Measurements from ENCODE around the gene PKNOX2. TPM values are rescaled to one million over a fixed set of nuclear protein-coding genes. Genes with fewer than 3 reads are reported as not detected.

Gene PKNOX2
- total and polyA plus RNA-seq, 2 of the 8 experiments (the other 6 are each of a cell fraction or from before 2014, with no cell fraction given): 2.0 TPM

GRCh38 chr11:125448136-125448535, 283.6 kb downstream of the PKNOX2 start:
- Histone ChIP-seq H2BK5ac (ENCODE audit: low read depth, low read length) (no peak overlapping the region), H3K79me2 (ENCODE audit: control insufficient read depth in 1 of 2, insufficient read depth in 2 of 2, low read length in 2 of 2) (no peaks in the 10 kb centered on the region), H2AFZ (ENCODE audit: low read length) (no peak overlapping the region), H3K9me3 (ENCODE audit: insufficient read depth in 2 of 2, low read depth in 1 of 2, low read length in 1 of 2) (no peaks in the 10 kb centered on the region), H3K9ac (replicated peaks in 1 of 4; ENCODE audit: extremely low read depth in 1 of 4, low read depth in 3 of 4, low read length in 3 of 4) (no peak overlapping the region), H3K4me3 (ENCODE audit: extremely low read depth in 1 of 4, insufficient read depth in 2 of 4, low read depth in 3 of 4, low read length in 4 of 4) (no peak overlapping the region), H3K36me3 (ENCODE audit: control insufficient read depth in 2 of 4, insufficient read depth in 4 of 4, low read length in 3 of 4) (peaks cover 0 to 21% (median 0%) of the 10 kb centered on the region in 4 experiments; a peak in 4 of 8 replicates), H2BK15ac (ENCODE audit: low read length) (no peak overlapping the region), H4K8ac (ENCODE audit: extremely low read depth, insufficient read depth, low read length) (no peak overlapping the region), H3K27ac (ENCODE audit: low read depth, low read length) (no peak overlapping the region), H3K4me1 (replicated peaks in 1 of 4; ENCODE audit: control insufficient read depth in 3 of 4, insufficient read depth in 4 of 4, low read length in 3 of 4) (peaks cover 17 to 31% (median 23%) of the 10 kb centered on the region in 4 experiments), H2BK120ac (replicated peaks; ENCODE audit: low read depth, low read length) (no peak overlapping the region), H2BK20ac (ENCODE audit: low read length) (no peak overlapping the region), H2BK12ac (ENCODE audit: low read depth, low read length) (no peak overlapping the region), H3K4me2 (ENCODE audit: insufficient read depth in 1 of 2, low read depth in 2 of 2, low read length in 2 of 2) (no peak overlapping the region), H3K18ac (ENCODE audit: extremely low read depth, low read length) (no peak overlapping the region), H3K4ac (replicated peaks; ENCODE audit: insufficient read length, low read depth, low read length) (no peak overlapping the region), H4K91ac (replicated peaks; ENCODE audit: insufficient read length, low read length) (no peak overlapping the region), H2AK5ac (ENCODE audit: low read depth, low read length) (no peak overlapping the region), H3K27me3 (replicated peaks in 1 of 4; ENCODE audit: control insufficient read depth in 3 of 4, extremely low read depth in 1 of 4, insufficient read depth in 3 of 4, low read length in 3 of 4) (no peaks in the 10 kb centered on the region), H3K23me2 (ENCODE audit: low read depth, low read length) (no peaks in the 10 kb centered on the region), H3K56ac (replicated peaks; ENCODE audit: insufficient read length, low read depth, low read length) (no peak overlapping the region), H3K14ac (ENCODE audit: insufficient read length) (no peak overlapping the region), H3K79me1 (ENCODE audit: low read depth, low read length) (no peaks in the 10 kb centered on the region), H4K20me1 (replicated peaks in 1 of 2; ENCODE audit: control insufficient read depth in 1 of 2, insufficient read depth in 2 of 2, low read length in 2 of 2) (no peaks in the 10 kb centered on the region), H4K5ac (ENCODE audit: insufficient read length, low read depth, low read length) (no peak overlapping the region), H3K23ac (ENCODE audit: insufficient read length) (no peak overlapping the region)
- 79% methylated on average over 3 of the region's 3 CpGs; no CpG with 5 or more reads in 1 of the 2 experiments for WGBS, 2 experiments (ENCODE audit: extremely low coverage in 1 of 2, insufficient coverage in 1 of 2, insufficient read length in 1 of 2, insufficient replicate concordance in 2 of 2, low coverage in 1 of 2, low lambda C conversion rate in 2 of 2, missing lambda C conversion rate in 1 of 2)
- no peak for FAIRE-seq
- ChIA-PET POLR2A (ENCODE audit: partially characterized antibody) (interaction anchor here (0.9 kb wide), 1 partner anchor 16 kb away, joined by 4 read pairs; no protein-coding TSS in a partner anchor), CTCF (ENCODE audit: partially characterized antibody) (no interaction called here)
- DNase-seq (ENCODE audit: low read depth in 1 of 2, low spot score in 2 of 2): no peak
- TF ChIP-seq TCF12 (IDR thresholded peaks at IDR 0.05; ENCODE audit: low read depth, low read length) (no peak), HDAC6 (IDR thresholded peaks at IDR 0.05; ENCODE audit: low read depth, low read length) (no peak), SAP30 (IDR thresholded peaks at IDR 0.05; ENCODE audit: insufficient read depth, insufficient replicate concordance, low read length) (no peak), SP2 (IDR thresholded peaks at IDR 0.05; ENCODE audit: low read length) (no peak), NANOG (IDR thresholded peaks at IDR 0.05; ENCODE audit: insufficient read depth, low read depth, low read length, poor library complexity, severe bottlenecking) (no peak), PHF8 (conservative IDR thresholded peaks at IDR 0.05; ENCODE audit: low read depth, low read length) (no peak), SRF (IDR thresholded peaks at IDR 0.05; ENCODE audit: low read depth, low read length) (no peak), KDM1A (IDR thresholded peaks at IDR 0.05; ENCODE audit: borderline replicate concordance, low read length) (no peak), KDM5A (IDR thresholded peaks at IDR 0.05; ENCODE audit: low read length) (no peak), USF2 (IDR thresholded peaks at IDR 0.05; ENCODE audit: low read length) (no peak), BACH1 (IDR thresholded peaks at IDR 0.05; ENCODE audit: low read length) (no peak), ATF2 (IDR thresholded peaks at IDR 0.05; ENCODE audit: low read length) (no peak)

All from H1 (cell line).